CD14-positive monocyte (primary cell): ENCODE measurements around the gene IGDCC3. TPM values are rescaled to one million over a fixed set of nuclear protein-coding genes. Genes with fewer than 3 reads are reported as not detected.

Source experiments
- DNase-seq, 3 donors: peaks; one replicate each; pipeline ENCODE4 v3.0.0-alpha.2; 2011 to 2022
- H2AFZ ChIP-seq: 2 replicates; pipeline ENCODE4 v1.6.0; 2012; ENCODE audit warnings: mild to moderate bottlenecking, low read depth, low read length, inconsistent platforms; ENCODE audit not compliant: insufficient read depth, poor library complexity, severe bottlenecking
- H3K27ac ChIP-seq, 2 donors: 1 replicate in 1 of 2; 2 replicates in 1 of 2; pipeline ENCODE4 v1.5.1; 2012 to 2013; ENCODE audit warnings: low read length in 2 of 2, control low read depth in 1 of 2, inconsistent platforms in 1 of 2, low read depth in 1 of 2, mild to moderate bottlenecking in 1 of 2
- H3K27me3 ChIP-seq, 2 donors: one replicate each; pipeline versions ENCODE4 v1.6.0 to v1.6.1; 2011 to 2013; ENCODE audit warnings: low read length in 2 of 2; ENCODE audit not compliant: control insufficient read depth in 2 of 2, insufficient read depth in 2 of 2
- H3K36me3 ChIP-seq, 2 donors: replicated peaks in 1 of 2; 1 replicate in 1 of 2; 2 replicates in 1 of 2; pipeline versions ENCODE4 v1.5.1 to v1.6.1; 2012 to 2013; ENCODE audit warnings: low read length in 2 of 2, control low read depth in 1 of 2, inconsistent platforms in 1 of 2, mild to moderate bottlenecking in 1 of 2; ENCODE audit not compliant: insufficient read depth in 2 of 2, control insufficient read depth in 1 of 2
- H3K4me1 ChIP-seq, 2 donors: 1 replicate in 1 of 2; 2 replicates in 1 of 2; pipeline versions ENCODE4 v1.5.1 to v1.6.1; 2012 to 2013; ENCODE audit warnings: low read length in 2 of 2, control low read depth in 1 of 2, inconsistent platforms in 1 of 2, mild to moderate bottlenecking in 1 of 2, moderate library complexity in 1 of 2; ENCODE audit not compliant: insufficient read depth in 2 of 2, control insufficient read depth in 1 of 2
- H3K4me2 ChIP-seq: replicated peaks from 2 replicates; pipeline ENCODE3; 2012; ENCODE audit warnings: low read length, moderate library complexity, mild to moderate bottlenecking; ENCODE audit not compliant: poor library complexity, severe bottlenecking; ENCODE audit errors: extremely low read depth
- H3K4me3 ChIP-seq, 3 experiments: fragments of 200-600 bp in 1 of 3; sonication (generic) in 1 of 3; replicated peaks in 1 of 3; 1 replicate in 2 of 3; 2 replicates in 1 of 3; pipeline ENCODE4 v1.5.1; 2011 to 2013; ENCODE audit warnings: low read length in 3 of 3, mild to moderate bottlenecking in 3 of 3, control low read depth in 2 of 3, low read depth in 2 of 3, inconsistent platforms in 1 of 3, moderate library complexity in 1 of 3
- H3K79me2 ChIP-seq: 2 replicates; pipeline ENCODE4 v1.6.0; 2012; ENCODE audit warnings: mild to moderate bottlenecking, control low read depth, inconsistent platforms, low read length, moderate library complexity; ENCODE audit not compliant: insufficient read depth
- H3K9ac ChIP-seq: 2 replicates; pipeline ENCODE4 v1.6.0; 2017; ENCODE audit warnings: low read length, mild to moderate bottlenecking; ENCODE audit not compliant: insufficient read depth, poor library complexity, severe bottlenecking
- H3K9me3 ChIP-seq, 2 donors: replicated peaks in 1 of 2; 1 replicate in 1 of 2; 2 replicates in 1 of 2; pipeline versions ENCODE4 v1.5.1 to v1.6.1; 2012 to 2013; ENCODE audit warnings: low read length in 2 of 2, control low read depth in 1 of 2; ENCODE audit not compliant: control insufficient read depth in 1 of 2, insufficient read depth in 1 of 2
- H4K20me1 ChIP-seq: 2 replicates; pipeline ENCODE4 v1.6.0; 2012; ENCODE audit warnings: mild to moderate bottlenecking, low read length, control low read depth, moderate library complexity; ENCODE audit not compliant: insufficient read depth
- H3K27ac Mint-ChIP-seq, 7 donors: one replicate each; pipeline ENCODE4 v1.8.0; 2020; ENCODE audit warnings: mild to moderate bottlenecking in 7 of 7, mixed read lengths in 7 of 7, moderate library complexity in 6 of 7, inconsistent platforms in 2 of 7
- H3K27me3 Mint-ChIP-seq, 3 donors: one replicate each; pipeline ENCODE4 v1.8.0; 2021 to 2022; ENCODE audit warnings: low read depth in 3 of 3, mild to moderate bottlenecking in 3 of 3, mixed read lengths in 3 of 3, moderate library complexity in 3 of 3, inconsistent platforms in 1 of 3
- H3K36me3 Mint-ChIP-seq, 2 donors: one replicate each; pipeline ENCODE4 v1.8.0; 2020; ENCODE audit warnings: mixed read lengths in 2 of 2, inconsistent platforms in 1 of 2, mild to moderate bottlenecking in 1 of 2
- H3K4me1 Mint-ChIP-seq: one replicate; pipeline ENCODE4 v1.8.0; 2020; ENCODE audit warnings: mild to moderate bottlenecking, mixed read lengths
- H3K4me3 Mint-ChIP-seq, 2 donors: one replicate each; pipeline ENCODE4 v1.8.0; 2020; ENCODE audit warnings: mild to moderate bottlenecking in 2 of 2, mixed read lengths in 2 of 2, moderate library complexity in 1 of 2
- H3K9me3 Mint-ChIP-seq, 7 donors: one replicate each; pipeline ENCODE4 v1.8.0; 2020 to 2022; ENCODE audit warnings: mixed read lengths in 7 of 7, mild to moderate bottlenecking in 6 of 7, moderate library complexity in 6 of 7, inconsistent platforms in 2 of 7
- WGBS: methylation state at CpG from one replicate; pipeline ENCODE4 v1.1.5; 2013; ENCODE audit warnings: missing lambda C conversion rate; ENCODE audit not compliant: insufficient coverage; 5-methylcytosine and 5-hydroxymethylcytosine counted together
- intact Hi-C, 2 donors: fragments of 100-400 bp; cut with micrococcal nuclease; formaldehyde crosslinking; loops; one replicate each; pipeline versions ENCODE4 v1.15.0 to v1.15.1; 2023
- polyA plus RNA-seq, 3 donors: library from polyadenylated mRNA; depleted of rRNA in 1 of 3; unstranded in 2 of 3; stranded (reverse) in 1 of 3; fragments of 300-500 nt in 2 of 3; fragments of >200 nt in 1 of 3; fragmentation: Illumina TruSeq in 2 of 3; gene quantifications; 1 replicate in 2 of 3; 2 replicates in 1 of 3; pipeline ENCODE4 v1.2.3, GENCODE V29; 2012 to 2021
- TF ChIP-seq, protein P1 (sequence below): fragments of 200-600 bp; IDR thresholded peaks from one replicate; pipeline ENCODE4 v1.8.0; 2022; ENCODE audit warnings: antibody characterized with exemption, mild to moderate bottlenecking

Gene IGDCC3
- polyA plus RNA-seq, 3 donors: not detected

DNA sequence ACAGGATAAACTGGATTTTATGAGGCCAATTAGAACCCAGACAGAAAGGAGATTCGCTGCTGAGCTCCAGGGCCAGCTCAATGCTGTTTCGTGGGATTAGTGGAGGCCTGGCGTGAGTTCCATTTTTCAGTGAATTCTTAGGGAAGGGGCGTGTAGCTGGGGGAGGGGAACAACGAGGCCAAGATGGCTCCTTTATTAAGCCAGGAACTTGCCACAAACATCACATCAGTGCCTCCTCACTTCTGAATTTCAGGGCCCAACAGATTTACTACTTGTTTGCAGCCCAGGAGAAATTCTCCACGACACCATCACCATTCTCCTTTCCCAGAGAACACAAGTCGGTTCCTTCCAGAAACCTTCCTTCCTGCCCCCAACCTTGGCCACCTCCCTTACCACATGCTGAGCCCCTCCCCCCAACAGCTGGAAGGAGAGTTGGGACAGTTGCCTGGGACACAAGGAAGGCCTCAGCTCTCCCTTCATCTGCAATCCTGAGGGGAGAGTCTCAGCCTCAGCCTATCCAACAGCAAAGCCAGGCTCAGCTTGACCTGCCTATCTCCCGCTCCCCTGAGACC is 39.1 kb upstream of the IGDCC3 start:
- Histone ChIP-seq H3K4me1 (peaks cover 4 to 8% of the 10 kb centered on the region in 2 donors), H3K4me2 (no peak overlapping the region), H3K4me3 (no peak overlapping the region), H2AFZ (no peak overlapping the region), H3K27me3 (peaks cover 14 to 36% of the 10 kb centered on the region in 2 donors), H3K36me3 (no peaks in the 10 kb centered on the region), H3K27ac (no peak overlapping the region), H3K9ac (no peak overlapping the region), H4K20me1 (no peaks in the 10 kb centered on the region), H3K79me2 (no peaks in the 10 kb centered on the region), H3K9me3 (peaks cover 0 to 13% of the 10 kb centered on the region in 2 donors)
- 85% methylated on average over 1 of the region's 8 CpGs for WGBS
- TF ChIP-seq, protein P1, sequence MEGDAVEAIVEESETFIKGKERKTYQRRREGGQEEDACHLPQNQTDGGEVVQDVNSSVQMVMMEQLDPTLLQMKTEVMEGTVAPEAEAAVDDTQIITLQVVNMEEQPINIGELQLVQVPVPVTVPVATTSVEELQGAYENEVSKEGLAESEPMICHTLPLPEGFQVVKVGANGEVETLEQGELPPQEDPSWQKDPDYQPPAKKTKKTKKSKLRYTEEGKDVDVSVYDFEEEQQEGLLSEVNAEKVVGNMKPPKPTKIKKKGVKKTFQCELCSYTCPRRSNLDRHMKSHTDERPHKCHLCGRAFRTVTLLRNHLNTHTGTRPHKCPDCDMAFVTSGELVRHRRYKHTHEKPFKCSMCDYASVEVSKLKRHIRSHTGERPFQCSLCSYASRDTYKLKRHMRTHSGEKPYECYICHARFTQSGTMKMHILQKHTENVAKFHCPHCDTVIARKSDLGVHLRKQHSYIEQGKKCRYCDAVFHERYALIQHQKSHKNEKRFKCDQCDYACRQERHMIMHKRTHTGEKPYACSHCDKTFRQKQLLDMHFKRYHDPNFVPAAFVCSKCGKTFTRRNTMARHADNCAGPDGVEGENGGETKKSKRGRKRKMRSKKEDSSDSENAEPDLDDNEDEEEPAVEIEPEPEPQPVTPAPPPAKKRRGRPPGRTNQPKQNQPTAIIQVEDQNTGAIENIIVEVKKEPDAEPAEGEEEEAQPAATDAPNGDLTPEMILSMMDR: no peak
- no peaks in the 10 kb centered on the region for H3K36me3 Mint-ChIP-seq
- no peak for DNase-seq
- peaks cover 0 to 7% (median under 1%) of the 10 kb centered on the region in 7 donors for H3K9me3 Mint-ChIP-seq
- intact Hi-C loops: no loop called here
- H3K27me3 Mint-ChIP-seq: peaks cover 40 to 50% (median 44%) of the 10 kb centered on the region in 3 donors
- H3K4me1 Mint-ChIP-seq: peaks cover 4% of the 10 kb centered on the region
- H3K4me3 Mint-ChIP-seq: no peak overlapping the region
- H3K27ac Mint-ChIP-seq: no peak overlapping the region

GRCh38 chr15:65414841-65415621 is 37.2 kb upstream of the IGDCC3 start:
- Histone ChIP-seq H3K27ac (no peak overlapping the region), H3K27me3 (peaks cover 0 to 20% of the 10 kb centered on the region in 2 donors), H4K20me1 (no peaks in the 10 kb centered on the region), H3K9ac (no peak overlapping the region), H3K9me3 (no peaks in the 10 kb centered on the region), H3K4me2 (no peak overlapping the region), H3K79me2 (no peaks in the 10 kb centered on the region), H3K4me3 (no peak overlapping the region), H3K4me1 (no peaks in the 10 kb centered on the region), H3K36me3 (no peaks in the 10 kb centered on the region), H2AFZ (no peak overlapping the region)
- TF ChIP-seq, protein P1: no peak
- H3K27me3 Mint-ChIP-seq: peaks cover 21 to 40% (median 25%) of the 10 kb centered on the region in 3 donors
- H3K4me1 Mint-ChIP-seq: no peaks in the 10 kb centered on the region
- no peak overlapping the region for H3K4me3 Mint-ChIP-seq
- WGBS: 92% methylated on average over 10 of the region's 14 CpGs
- intact Hi-C loops: no loop called here
- DNase-seq: no peak
- no peaks in the 10 kb centered on the region for H3K36me3 Mint-ChIP-seq
- H3K9me3 Mint-ChIP-seq: peaks cover 0 to 4% (median 0%) of the 10 kb centered on the region in 7 donors
- no peak overlapping the region for H3K27ac Mint-ChIP-seq
